ENCODE results near the gene RAD51.
"Not testable (repeated sequence)": the region's sequence is repeated elsewhere in the genome, so short reads cannot be mapped to it uniquely, and the experiment has no call there.

The RAD51 gene

DNA sequence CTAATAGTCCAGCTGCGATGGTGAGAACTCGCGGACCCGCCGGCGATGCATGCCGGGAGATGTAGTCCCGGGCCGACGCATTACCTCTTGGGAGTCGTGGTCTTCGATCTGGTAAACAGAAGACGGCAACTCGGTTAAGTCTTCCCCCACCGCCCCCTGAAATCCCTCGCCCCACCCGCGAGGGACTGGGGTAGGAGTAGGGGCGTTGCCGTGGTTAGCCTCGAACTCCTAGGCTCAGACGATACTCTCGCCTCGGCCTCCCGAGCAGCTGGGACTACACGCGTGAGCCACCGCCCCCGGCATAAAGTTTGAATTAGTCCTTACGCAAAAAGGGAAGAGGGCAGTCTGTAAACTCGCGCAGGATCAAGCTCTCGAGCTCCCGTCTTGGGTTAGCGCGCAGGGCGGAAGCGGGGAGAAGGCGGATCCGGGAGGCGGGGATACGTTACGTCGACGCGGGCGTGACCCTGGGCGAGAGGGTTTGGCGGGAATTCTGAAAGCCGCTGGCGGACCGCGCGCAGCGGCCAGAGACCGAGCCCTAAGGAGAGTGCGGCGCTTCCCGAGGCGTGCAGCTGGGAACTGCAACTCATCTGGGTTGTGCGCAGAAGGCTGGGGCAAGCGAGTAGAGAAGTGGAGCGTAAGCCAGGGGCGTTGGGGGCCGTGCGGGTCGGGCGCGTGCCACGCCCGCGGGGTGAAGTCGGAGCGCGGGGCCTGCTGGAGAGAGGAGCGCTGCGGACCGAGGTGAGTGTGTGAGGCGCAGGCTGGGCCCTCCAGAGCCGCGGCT, at the start of gene RAD51:
RAD51 (plus strand) TSS at position 487 of the 781 bp plus-strand sequence. CDS start 3,585 bp downstream, outside the sequence.
- peak; percentile 91 for DNase-seq

- no peak for DNase-seq
Observed at GRCh38 chr15:40647523-40647922, 47.5 kb upstream of the RAD51 start.

GRCh38 chr15:40650479-40650878, 44.5 kb upstream of the RAD51 start:
- DNase-seq, result no peak

- no peak for DNase-seq
Observed at GRCh38 chr15:40660686-40661085, 34.3 kb upstream of the RAD51 start.

DNA sequence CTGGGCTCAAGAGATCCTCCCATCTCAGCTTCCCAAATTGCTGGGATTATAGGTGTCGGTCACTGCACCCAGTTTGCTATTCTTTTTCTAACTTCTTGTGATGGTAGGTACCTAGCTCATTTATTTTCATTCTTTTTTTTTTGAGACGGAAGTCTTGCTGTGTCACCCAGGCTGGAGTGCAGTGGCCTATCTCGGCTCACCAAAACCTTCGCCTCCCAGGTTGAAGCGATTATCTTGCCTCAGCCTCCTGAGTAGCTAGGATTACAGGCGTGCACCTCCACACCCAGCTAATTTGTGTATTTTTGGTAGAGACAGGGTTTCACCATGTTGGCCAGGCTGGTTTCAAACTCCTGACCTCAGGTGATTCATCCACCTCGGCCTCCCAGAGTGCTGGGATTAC, 30.1 kb upstream of the RAD51 start:
- DNase-seq, result no peak

GRCh38 chr15:40676290-40676689, 18.7 kb upstream of the RAD51 start:
- not testable (repeated sequence) for DNase-seq

- not testable (repeated sequence) for DNase-seq
Observed at GRCh38 chr15:40676906-40677305, 18.1 kb upstream of the RAD51 start.

DNA sequence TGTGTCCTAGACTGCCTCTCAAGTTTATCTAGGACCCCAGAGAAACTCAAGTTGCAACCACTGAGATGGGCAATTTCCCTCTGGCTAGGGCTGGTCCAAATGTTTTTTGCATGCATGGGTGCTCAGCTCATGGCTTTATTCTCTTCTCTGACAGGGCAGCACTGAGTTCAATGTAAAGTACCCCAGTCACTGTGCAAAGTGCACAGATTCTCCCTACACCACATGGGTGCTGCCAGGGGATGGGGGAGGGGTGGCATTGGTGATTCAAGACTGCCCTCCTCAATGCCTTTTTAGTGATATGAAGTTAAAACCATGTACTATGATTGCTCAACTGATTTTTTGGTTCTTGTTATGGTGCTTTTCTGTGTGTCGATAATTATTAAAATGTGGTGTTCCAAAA, 14.8 kb upstream of the RAD51 start:
- DNase-seq, result no peak

GRCh38 chr15:40680959-40681358, 14.0 kb upstream of the RAD51 start:
- DNase-seq, result not testable (repeated sequence)

- DNase-seq, result no peak
Observed at GRCh38 chr15:40684381-40684780, 10.6 kb upstream of the RAD51 start.

DNA sequence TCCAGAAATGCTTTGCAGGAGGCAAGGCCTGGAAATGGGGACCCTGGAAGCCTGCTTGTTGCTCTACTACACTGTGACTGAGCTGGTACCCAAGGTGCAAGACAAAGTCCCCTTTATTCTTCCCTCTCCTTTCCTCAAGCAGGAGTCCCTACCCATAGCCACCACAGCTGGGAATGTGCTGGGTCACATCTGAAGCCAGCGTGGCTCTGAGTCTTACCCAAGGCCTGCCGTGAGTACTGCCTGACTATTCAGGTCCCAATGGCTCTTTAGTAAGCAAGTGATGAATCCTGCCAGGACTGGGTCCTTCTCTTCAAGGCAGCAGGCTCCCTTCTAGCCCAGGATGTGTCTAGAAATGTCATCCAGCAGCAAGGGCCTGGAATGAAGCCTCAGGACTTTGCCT, 9.6 kb upstream of the RAD51 start:
- no peak for DNase-seq

GRCh38 chr15:40688932-40689799, 5.8 kb upstream of the RAD51 start:
- no peak for DNase-seq

- no peak for DNase-seq
Observed at GRCh38 chr15:40691737-40692136, 3.2 kb upstream of the RAD51 start.

DNA sequence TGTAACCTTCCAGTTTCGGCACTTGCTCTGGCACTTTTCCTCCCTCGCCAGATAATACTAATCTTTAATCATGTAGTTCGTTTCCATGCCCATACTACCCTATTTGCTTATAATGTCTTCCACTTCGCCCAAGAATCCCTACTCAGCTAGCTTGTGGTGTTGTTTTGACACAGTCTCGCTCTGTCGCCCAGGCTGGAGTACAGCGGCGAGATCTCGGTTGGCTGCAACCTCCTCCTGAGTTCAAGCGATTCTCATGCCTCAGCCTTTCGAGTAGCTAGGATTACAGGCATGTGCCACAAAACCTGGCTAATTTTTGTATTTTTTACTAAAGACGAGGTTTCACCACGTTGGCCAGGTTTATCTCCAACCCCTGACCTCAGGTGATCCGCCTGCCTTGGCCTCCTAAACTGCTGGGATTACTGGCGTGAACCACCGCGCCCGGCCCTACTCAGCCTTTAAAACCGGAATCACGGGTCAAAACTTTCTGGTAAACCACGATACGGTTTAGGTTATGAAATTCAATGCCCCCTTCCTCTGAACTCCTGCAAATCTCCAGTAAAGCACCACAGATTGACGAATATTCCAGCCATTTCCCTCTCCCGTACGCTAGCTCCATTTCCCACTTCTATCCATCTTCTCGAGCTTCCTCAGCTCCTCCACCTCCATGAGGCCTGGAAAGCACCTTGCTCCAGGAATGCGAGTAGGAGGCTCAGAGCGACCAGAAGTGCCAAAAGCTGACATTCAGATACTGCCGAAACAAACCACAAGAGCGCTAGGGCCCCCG, 878 bp upstream of the RAD51 start:
- DNase-seq, result no peak

GRCh38 chr15:40695469-40695890, 506 bp downstream of the RAD51 start:
- no peak for DNase-seq

GRCh38 chr15:40696228-40696627, 1.3 kb downstream of the RAD51 start:
- no peak for DNase-seq

- DNase-seq, result no peak
Observed at GRCh38 chr15:40697916-40698315, 2.9 kb downstream of the RAD51 start.

DNA sequence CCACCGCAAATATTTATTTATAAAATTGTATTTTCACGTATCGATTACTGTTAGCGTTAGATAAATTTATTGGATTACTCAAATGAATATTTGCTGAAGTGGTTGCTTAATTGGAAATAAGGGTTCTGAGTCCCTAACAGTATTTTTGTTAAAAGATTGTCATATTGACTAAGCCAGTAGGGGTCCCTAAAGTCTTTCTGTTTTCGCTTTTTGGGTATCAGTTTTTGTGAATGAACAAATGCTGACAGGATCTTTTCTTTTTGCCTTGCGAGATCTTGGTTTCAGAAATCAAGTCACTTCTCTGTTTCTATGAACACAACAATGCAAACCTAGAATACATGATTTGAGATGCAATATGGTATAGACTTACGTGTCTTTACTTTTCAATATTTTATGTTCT, 7.1 kb downstream of the RAD51 start:
- DNase-seq, result no peak

GRCh38 chr15:40706121-40706520, 11.1 kb downstream of the RAD51 start:
- no peak for DNase-seq

GRCh38 chr15:40714144-40714543, 19.2 kb downstream of the RAD51 start:
- DNase-seq, result no peak

DNA sequence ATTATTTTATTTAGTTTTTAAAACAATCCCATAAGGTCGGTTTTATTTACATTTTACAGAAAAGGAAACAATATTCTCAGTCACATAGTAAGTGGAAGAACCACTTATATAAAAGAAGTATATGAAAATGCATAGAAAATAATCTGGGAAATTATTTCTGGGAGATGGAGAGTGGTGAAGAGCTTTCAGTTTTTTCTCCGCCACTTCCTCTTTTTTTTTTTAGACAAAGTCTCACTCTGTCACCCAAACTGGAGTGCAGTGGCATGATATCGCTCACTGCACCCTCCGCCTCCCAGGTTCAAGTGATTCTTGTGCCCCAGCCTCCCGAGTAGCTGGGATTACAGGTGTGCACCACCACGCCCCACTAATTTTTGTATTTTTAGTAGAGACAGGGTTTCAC, 21.2 kb downstream of the RAD51 start:
- no peak for DNase-seq

GRCh38 chr15:40721701-40722100, 26.7 kb downstream of the RAD51 start:
- no peak for DNase-seq

GRCh38 chr15:40722354-40722753, 27.4 kb downstream of the RAD51 start:
- DNase-seq, result no peak

All from activated T-cell treated with anti-CD3 and anti-CD28 coated beads for 4 hours (primary cell).